Fibroblast of lung (primary cell): ENCODE measurements around the gene RPUSD2. TPM values are rescaled to one million over a fixed set of nuclear protein-coding genes. Genes with fewer than 3 reads are reported as not detected.

Source experiments
- DNase-seq, 2 donors: peaks; one replicate each; pipeline versions ENCODE4 v3.0.0 to v3.0.0-alpha.2; 2010; ENCODE audit warnings: low read depth in 2 of 2
- H2AFZ ChIP-seq: 2 replicates; pipeline ENCODE4 v1.5.1; 2012; ENCODE audit warnings: low read length, control low read depth, inconsistent platforms
- H3K27ac ChIP-seq: 2 replicates; pipeline ENCODE4 v1.5.1; 2011; ENCODE audit warnings: low read length, control low read depth; ENCODE audit not compliant: insufficient read depth
- H3K27me3 ChIP-seq: 2 replicates; pipeline ENCODE4 v1.5.1; 2011; ENCODE audit warnings: mild to moderate bottlenecking, low read length; ENCODE audit not compliant: control insufficient read depth, insufficient read depth
- H3K36me3 ChIP-seq: 2 replicates; pipeline ENCODE4 v1.5.1; 2011; ENCODE audit warnings: low read length; ENCODE audit not compliant: control insufficient read depth, insufficient read depth
- H3K4me1 ChIP-seq: 2 replicates; pipeline ENCODE4 v1.5.1; 2011; ENCODE audit warnings: low read length; ENCODE audit not compliant: control insufficient read depth, insufficient read depth; ENCODE audit errors: extremely low read depth
- H3K4me2 ChIP-seq: 2 replicates; pipeline ENCODE4 v1.5.1; 2011; ENCODE audit warnings: low read length, control low read depth; ENCODE audit not compliant: insufficient read depth; ENCODE audit errors: extremely low read depth
- H3K4me3 ChIP-seq, 4 experiments: fragments of 200-600 bp in 1 of 4; sonication (generic) in 1 of 4; replicated peaks in 1 of 4; 2 replicates each; pipeline ENCODE4 v1.5.1; 2011 to 2016; ENCODE audit warnings: low read length in 4 of 4, low read depth in 3 of 4, mild to moderate bottlenecking in 3 of 4, control low read depth in 2 of 4, inconsistent platforms in 1 of 4, mixed read lengths in 1 of 4; ENCODE audit not compliant: insufficient read depth in 1 of 4; ENCODE audit errors: control extremely low read depth in 1 of 4
- H3K79me2 ChIP-seq: 2 replicates; pipeline ENCODE4 v1.5.1; 2012; ENCODE audit warnings: mild to moderate bottlenecking, low read length, inconsistent platforms; ENCODE audit not compliant: control insufficient read depth, insufficient read depth
- H3K9ac ChIP-seq: 2 replicates; pipeline ENCODE4 v1.5.1; 2011; ENCODE audit warnings: mild to moderate bottlenecking, low read length, control low read depth; ENCODE audit not compliant: insufficient read depth
- H3K9me3 ChIP-seq: 2 replicates; pipeline ENCODE4 v1.5.1; 2012; ENCODE audit warnings: low read depth, low read length; ENCODE audit not compliant: control insufficient read depth, insufficient read depth
- H4K20me1 ChIP-seq: 2 replicates; pipeline ENCODE4 v1.5.1; 2011; ENCODE audit warnings: low read length; ENCODE audit not compliant: control insufficient read depth, insufficient read depth; ENCODE audit errors: extremely low read depth
- CTCF ChIP-seq, 2 donors: IDR thresholded peaks in 1 of 2; conservative IDR thresholded peaks in 1 of 2; 1 replicate in 1 of 2; 2 replicates in 1 of 2; pipeline ENCODE4 v1.5.1; 2011 to 2012; ENCODE audit warnings: low read length in 2 of 2, control low read depth in 1 of 2, inconsistent platforms in 1 of 2, low read depth in 1 of 2, mild to moderate bottlenecking in 1 of 2
- EZH2 ChIP-seq: IDR thresholded peaks from 2 replicates; pipeline ENCODE4 v1.5.1; 2012; ENCODE audit warnings: low read length, control low read depth, mild to moderate bottlenecking; ENCODE audit errors: missing control alignments
- polyA plus RNA-seq, 2 donors: library from polyadenylated mRNA; depleted of rRNA in 1 of 2; stranded (reverse) in 1 of 2; unstranded in 1 of 2; fragments of >200 nt; gene quantifications; 2 replicates each; pipeline ENCODE4 v1.2.1, GENCODE V29; 2011 to 2012; ENCODE audit warnings: missing spikeins in 1 of 2
- total RNA-seq: library from RNA; depleted of rRNA; stranded (reverse); fragments of >200 nt; gene quantifications from 2 replicates; pipeline ENCODE4 v1.2.1, GENCODE V29; 2014

Gene RPUSD2
- total and polyA plus RNA-seq, 2 donors (not counting 1 experiment from before 2014, with no cell fraction given) = 4.9 to 11.6 TPM

GRCh38 chr15:40555876-40556275 is 13.2 kb upstream of the RPUSD2 start:
- Histone ChIP-seq H2AFZ (no peak overlapping the region), H3K9me3 (no peaks in the 10 kb centered on the region), H3K36me3 (peaks cover 3% of the 10 kb centered on the region), H3K4me3 (no peak overlapping the region), H3K9ac (no peak overlapping the region), H3K79me2 (no peaks in the 10 kb centered on the region), H3K27me3 (no peaks in the 10 kb centered on the region), H4K20me1 (no peaks in the 10 kb centered on the region), H3K4me1 (no peaks in the 10 kb centered on the region), H3K4me2 (no peak overlapping the region), H3K27ac (no peak overlapping the region)
- DNase-seq = no peak
- TF ChIP-seq CTCF (conservative IDR thresholded peaks at IDR 0.05 in 1 of 2, IDR thresholded peaks at IDR 0.05 in 1 of 2; ENCODE audit: low read depth in 1 of 2, low read length in 2 of 2) (no peak), EZH2 (no peak)

- Histone ChIP-seq H3K9me3 (no peaks in the 10 kb centered on the region), H3K4me3 (no peak overlapping the region), H3K9ac (no peak overlapping the region), H3K79me2 (peaks cover 2% of the 10 kb centered on the region), H3K36me3 (peaks cover 3% of the 10 kb centered on the region), H2AFZ (no peak overlapping the region), H3K27ac (no peak overlapping the region), H3K4me2 (no peak overlapping the region), H4K20me1 (no peaks in the 10 kb centered on the region), H3K27me3 (no peaks in the 10 kb centered on the region), H3K4me1 (no peaks in the 10 kb centered on the region)
- no peak for DNase-seq
- no peak for TF ChIP-seq EZH2
- no peak for TF ChIP-seq CTCF (conservative IDR thresholded peaks at IDR 0.05 in 1 of 2, IDR thresholded peaks at IDR 0.05 in 1 of 2; ENCODE audit: low read depth in 1 of 2, low read length in 2 of 2)
Observed at GRCh38 chr15:40558952-40559742, 10.0 kb upstream of the RPUSD2 start.

- Histone ChIP-seq H3K79me2 (peaks cover 4% of the 10 kb centered on the region), H3K27me3 (no peaks in the 10 kb centered on the region)
- peak in 1 of 2 donors; percentile 25 for DNase-seq
Observed at GRCh38 chr15:40562691-40563090, 6.4 kb upstream of the RPUSD2 start.

More at GRCh38 chr15:40562691-40563090, 6.4 kb upstream of the RPUSD2 start:
- H2AFZ ChIP-seq = no peak overlapping the region
- H3K9ac ChIP-seq = no peak overlapping the region
- no peak for TF ChIP-seq CTCF (conservative IDR thresholded peaks at IDR 0.05 in 1 of 2, IDR thresholded peaks at IDR 0.05 in 1 of 2; ENCODE audit: low read depth in 1 of 2, low read length in 2 of 2)
- TF ChIP-seq EZH2 = no peak
- no peak overlapping the region for H3K27ac ChIP-seq
- no peak overlapping the region for H3K4me2 ChIP-seq
- H3K4me3 ChIP-seq = no peak overlapping the region
- H3K36me3 ChIP-seq = no peaks in the 10 kb centered on the region
- no peaks in the 10 kb centered on the region for H3K4me1 ChIP-seq
- H4K20me1 ChIP-seq = no peaks in the 10 kb centered on the region
- H3K9me3 ChIP-seq = no peaks in the 10 kb centered on the region
